GM04504 (cell line): ENCODE results near the gene NDC80.
"Not testable (repeated sequence)": the region's sequence is repeated elsewhere in the genome, so short reads cannot be mapped to it uniquely, and the experiment has no call there.

Source experiments
- DNase-seq: peaks from one replicate; pipeline ENCODE4 v3.0.0-alpha.2; 2012; ENCODE audit warnings: low read depth

NDC80 gene

GRCh38 chr18:2627821-2628276, 56.5 kb downstream of the NDC80 start:
- no peak for DNase-seq

DNA sequence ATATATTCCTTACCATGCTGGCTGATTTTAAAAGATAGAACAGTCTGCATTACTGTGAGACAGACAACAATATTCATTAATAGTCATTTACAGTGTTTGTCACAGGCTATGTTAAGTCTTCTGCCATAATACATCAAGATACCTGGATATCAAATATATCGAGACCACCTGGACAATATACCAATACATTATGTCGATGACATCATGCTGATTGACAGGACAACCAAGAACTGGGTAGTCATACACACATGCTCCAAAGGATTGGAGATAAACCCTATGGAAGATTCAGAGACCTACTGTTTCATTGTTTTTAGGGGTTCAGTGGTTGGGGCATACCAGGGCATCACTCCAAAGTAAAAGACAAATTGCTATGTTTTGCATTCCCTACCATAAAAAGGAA, 57.6 kb downstream of the NDC80 start:
- no peak for DNase-seq

DNA sequence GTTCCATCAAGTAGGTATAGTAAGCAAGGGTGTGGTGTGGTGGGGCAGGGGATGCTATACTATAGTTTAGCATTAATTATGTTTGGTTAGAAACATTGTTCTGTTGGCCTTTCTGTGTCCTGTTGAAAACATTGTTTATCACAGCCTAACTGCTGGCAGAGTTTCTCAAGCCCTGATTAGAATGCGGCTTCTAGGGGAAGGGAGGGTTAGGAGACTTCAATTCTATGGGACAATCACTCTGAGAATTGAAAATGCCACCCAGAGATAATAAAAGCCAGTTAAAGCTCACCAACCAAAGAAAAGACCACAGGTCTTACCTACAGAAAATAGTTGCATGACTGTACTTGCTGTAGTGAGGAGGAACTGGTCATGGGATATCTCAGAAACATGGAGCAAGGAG, 64.2 kb downstream of the NDC80 start:
- DNase-seq = no peak

GRCh38 chr18:2636126-2636631, 64.8 kb downstream of the NDC80 start:
- DNase-seq = no peak

DNA sequence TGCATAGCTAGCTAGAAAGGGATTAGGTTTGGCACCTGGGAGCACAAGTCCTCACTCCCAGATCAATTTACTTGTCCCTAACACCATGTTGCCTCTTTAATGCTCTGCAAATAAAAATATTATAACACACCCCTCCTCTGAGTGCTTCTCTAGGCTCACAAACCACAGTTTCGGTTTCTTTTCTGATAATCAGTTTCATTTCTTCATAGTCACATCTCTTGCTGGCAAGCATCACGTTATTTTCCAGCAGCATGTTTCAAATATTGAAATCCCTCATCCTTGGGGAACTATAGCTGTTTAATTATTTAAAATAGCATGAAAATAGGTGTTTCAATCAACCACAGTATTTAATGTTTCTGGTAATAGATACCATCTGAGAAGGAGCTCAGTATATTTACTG, 70.3 kb downstream of the NDC80 start:
- no peak for DNase-seq

DNA sequence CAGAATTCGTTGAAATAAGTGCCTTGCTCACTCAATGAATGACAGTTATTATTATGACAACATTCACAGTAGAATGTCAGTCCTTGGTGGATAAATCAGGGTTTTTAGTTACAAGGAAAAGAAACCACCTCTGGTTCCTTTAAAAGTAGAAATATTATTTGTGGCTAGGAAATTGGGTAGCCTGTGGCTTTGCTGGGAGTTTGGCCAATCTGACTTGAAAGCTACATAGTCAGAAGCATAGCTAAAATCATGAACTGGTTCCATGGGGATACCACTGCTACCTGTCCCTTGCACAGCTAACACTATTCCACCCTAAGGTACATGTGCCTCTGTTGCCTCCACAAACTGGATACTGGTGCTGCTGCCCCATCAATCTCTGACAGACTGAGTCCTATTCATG, 71.4 kb downstream of the NDC80 start:
- DNase-seq = no peak

GRCh38 chr18:2644535-2644934, 73.2 kb downstream of the NDC80 start:
- no peak for DNase-seq

- DNase-seq = no peak
Observed at GRCh38 chr18:2651981-2652380, 80.6 kb downstream of the NDC80 start.

- no peak for DNase-seq
Observed at GRCh38 chr18:2653467-2653866, 82.1 kb downstream of the NDC80 start.

DNA sequence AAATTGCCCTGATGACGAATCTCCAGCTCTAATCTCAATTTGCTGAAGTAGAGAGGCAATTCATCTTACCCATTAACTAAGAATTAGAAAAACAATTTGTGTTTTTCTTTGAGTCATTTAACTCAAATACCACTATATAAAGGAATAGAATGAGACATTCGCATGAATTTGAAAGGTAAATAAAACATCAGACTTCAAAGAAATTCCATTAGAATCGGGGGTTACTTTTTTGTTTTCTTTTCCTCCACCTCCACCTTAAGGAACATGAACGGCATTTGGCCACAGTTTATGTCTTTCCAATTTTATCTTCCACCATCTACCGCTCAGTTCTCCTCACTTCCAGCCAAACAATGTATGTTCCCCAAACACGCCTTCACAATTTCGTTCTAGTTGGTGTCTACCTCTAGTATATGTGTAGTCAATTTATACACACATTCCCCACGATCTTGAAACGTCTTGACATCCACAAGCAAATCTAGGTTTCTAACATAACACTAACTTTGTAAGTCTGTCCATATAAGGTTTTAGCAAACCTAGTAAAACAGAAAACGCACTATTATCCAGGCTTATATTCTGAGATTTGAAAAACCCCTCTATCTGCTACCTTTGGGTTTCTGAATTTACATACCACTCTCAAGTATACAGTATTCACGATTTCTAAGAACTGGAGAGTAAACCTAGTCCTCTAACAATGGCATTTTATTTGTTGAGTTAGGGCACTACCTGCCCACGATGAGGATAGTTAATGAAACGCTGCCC, 83.0 kb downstream of the NDC80 start:
- DNase-seq = no peak

- no peak for DNase-seq
Observed at GRCh38 chr18:2654928-2655177, 83.5 kb downstream of the NDC80 start.

DNA sequence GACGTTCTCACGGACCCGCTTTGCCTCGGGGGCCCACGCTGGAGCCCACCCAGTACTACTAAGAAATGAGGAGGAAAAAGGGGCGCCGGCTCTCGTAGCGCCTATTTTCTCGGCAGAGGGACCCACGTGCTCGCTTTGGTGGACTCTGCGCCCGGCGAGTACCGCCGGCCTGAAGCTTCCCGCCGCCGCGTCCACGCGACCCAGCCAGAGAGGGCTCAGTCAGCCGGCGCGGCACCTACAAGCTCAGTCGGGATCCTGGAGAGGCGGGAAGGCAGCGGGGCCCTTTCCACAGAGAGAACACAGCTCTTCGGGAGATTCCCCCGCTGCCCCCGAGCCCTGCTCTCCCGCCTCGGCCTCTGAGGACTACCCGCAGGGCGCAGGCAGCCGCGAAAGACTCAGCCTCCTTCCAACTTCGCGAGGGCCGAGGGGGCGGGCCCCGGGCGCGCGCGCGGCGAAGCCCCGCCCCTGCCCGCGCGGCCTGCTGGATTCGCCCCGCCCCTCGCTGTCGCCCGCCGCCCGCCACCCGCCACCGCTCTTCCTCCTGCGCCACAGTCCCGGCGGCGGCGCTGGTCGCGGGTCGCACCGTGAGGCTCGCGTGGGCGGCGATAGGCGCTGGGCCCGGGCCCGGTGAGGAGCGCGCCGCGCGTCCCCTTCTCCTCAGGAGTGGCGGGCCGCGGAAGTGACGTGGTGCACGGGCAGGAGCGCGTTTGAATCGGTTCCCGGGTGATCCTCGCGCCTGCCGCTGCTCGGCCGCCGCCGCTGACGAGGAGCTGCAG, 84.0 kb downstream of the NDC80 start, which contains the start of gene SMCHD1:
Gene SMCHD1 (plus strand): TSS at position 549 of the 776 bp plus-strand sequence. CDS start 350 bp downstream, outside the sequence.
- DNase-seq = peak; percentile 56

DNA sequence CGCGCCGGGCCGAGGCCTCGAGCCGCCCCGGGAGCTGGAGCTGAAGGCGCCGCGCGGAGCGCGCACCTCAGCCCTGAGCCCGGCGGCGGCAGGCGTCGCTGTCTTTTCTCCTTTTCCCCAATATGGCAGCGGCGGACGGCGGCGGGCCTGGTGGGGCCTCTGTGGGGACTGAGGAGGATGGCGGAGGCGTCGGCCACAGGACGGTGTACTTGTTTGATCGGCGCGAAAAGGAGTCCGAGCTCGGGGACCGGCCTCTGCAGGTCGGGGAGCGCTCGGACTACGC, 84.5 kb downstream of the NDC80 start:
- no peak for DNase-seq

DNA sequence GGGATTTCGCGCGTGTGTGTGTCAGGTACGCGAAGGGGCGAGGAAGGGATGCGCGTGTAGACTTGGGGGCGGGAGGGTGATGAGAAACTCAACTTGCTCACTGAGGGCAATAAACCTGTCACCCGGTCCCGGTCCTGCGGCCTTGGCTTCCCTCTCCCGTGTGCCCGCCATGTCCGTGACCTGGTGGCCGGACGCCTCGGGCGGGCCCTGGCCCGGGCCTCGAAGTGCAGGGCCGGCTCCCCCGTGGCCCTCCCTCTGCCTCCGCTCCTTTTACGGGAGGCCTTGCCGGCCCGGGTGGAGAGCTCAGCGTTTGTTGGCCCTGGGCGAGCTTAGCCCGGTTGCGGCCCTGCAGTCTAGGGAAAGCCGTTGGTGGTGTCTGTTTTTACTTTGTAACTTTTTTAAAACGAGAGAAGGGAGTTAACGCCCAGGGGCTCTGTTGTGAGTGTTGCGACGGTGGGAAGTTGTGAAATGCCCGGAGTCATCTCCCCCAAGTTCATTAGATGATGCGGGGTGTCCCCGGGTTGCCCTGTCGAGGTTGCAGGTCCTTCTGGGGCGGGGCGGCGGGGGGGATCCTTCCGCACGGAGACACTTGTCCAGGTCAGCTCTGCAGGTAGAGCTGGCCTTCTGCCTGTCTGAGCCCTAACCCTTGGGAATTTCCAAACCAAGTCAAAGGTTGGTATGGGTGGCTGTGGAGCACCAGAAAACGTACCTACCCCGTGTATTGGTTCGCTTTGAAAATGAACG, 85.1 kb downstream of the NDC80 start:
- DNase-seq = peak; percentile 17

- no peak for DNase-seq
Observed at GRCh38 chr18:2656981-2657512, 85.7 kb downstream of the NDC80 start.

DNA sequence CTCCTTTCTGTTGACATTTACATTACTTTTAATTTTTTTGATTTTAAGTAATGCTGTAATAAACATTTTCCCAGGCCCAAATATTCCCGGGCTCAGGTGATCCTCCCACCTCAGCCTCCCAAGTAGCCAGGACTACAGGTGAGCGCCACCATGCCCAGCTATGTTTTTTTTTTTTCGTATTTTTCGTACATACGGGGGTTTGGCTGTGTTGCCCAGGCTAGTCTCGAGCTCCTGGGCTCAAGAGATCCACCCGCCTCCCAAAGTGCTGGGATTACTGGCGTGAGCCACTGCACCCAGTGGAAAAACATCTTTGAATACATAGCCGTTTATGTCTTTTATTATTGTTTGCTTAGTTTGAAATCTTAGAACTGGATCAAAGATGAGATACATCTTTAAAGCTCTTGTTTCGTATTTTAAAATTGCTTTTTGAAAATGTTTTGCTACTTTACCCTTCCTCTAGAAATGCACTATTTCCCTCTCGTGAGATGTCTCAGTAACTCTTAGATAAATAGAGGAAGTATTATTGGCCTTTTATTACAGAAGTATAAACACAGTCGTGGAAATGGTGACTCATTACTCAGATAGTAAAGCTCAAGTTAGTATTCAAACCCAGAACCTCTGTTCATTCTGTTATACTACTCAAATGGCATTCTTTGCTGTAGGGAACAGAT, 86.6 kb downstream of the NDC80 start:
- peak; percentile 40 for DNase-seq

GRCh38 chr18:2660849-2661248, 89.5 kb downstream of the NDC80 start:
- DNase-seq = not testable (repeated sequence)

GRCh38 chr18:2662288-2662687, 90.9 kb downstream of the NDC80 start:
- DNase-seq = not testable (repeated sequence)

DNA sequence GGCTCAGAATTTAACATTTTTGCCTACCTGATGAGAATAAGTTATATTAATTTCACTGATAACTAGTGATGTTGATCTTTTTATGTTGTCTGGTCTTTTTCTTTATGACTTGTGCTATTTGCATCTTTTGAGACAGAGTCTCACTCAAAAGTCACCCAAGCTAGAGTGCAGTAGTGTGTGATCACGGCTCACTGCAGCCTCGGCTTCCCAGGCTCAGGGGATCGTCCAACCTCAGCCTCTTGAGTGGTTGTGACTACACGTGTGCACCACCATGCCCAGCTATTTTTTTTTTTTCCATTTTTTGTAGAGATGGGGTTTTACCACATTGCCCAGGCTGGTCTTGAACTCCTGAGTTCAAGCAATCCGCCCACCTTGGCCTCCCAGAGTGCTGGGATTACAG, 91.6 kb downstream of the NDC80 start:
- DNase-seq = no peak
